IMR-90 (cell line): ENCODE measurements around the gene NHSL2. TPM values are rescaled to one million over a fixed set of nuclear protein-coding genes. Genes with fewer than 3 reads are reported as not detected.

ENCODE experiments used
- ATAC-seq: fragments of 200-7000 bp; cut with Tn5 transposase; 2 replicates; pipeline ENCODE4 v1.9.1; 2020; ENCODE audit warnings: low read depth, mild to moderate bottlenecking, moderate library complexity
- BruUV-seq: library from RNA; stranded (reverse); fragments of 400-500 nt; replicated peaks from 2 replicates; lab custom pipeline; 2021; lab: Mats Ljungman, UMichigan
- CTCF ChIA-PET: fragments of 300-600 bp; formaldehyde crosslinking; extraction: SDS; loops from one replicate; lab custom pipeline; 2021; ENCODE audit warnings: antibody characterized with exemption; lab: Yijun Ruan, JAX
- POLR2A ChIA-PET: fragments of 300-600 bp; sonication (Branson Sonifier 250); formaldehyde crosslinking; loops from one replicate; lab custom pipeline; 2022; ENCODE audit warnings: antibody characterized with exemption; ENCODE audit not compliant: unreplicated experiment; lab: Charles Lee
- DNase-seq: peaks from one replicate; pipeline ENCODE4 v3.0.0; 2013
- H2AFZ ChIP-seq: replicated peaks from 2 replicates; pipeline ENCODE3; 2013; ENCODE audit warnings: low read length, mild to moderate bottlenecking; ENCODE audit not compliant: poor library complexity
- H2AK5ac ChIP-seq: 2 replicates; pipeline ENCODE4 v1.6.1; 2013; ENCODE audit warnings: low read depth, low read length, inconsistent platforms
- H2AK9ac ChIP-seq: replicated peaks from 2 replicates; pipeline ENCODE3; 2013; ENCODE audit warnings: mild to moderate bottlenecking, low read depth, low read length, moderate library complexity; ENCODE audit not compliant: poor library complexity
- H2BK120ac ChIP-seq: 2 replicates; pipeline ENCODE4 v1.6.1; 2013; ENCODE audit warnings: low read depth, low read length, inconsistent platforms
- H2BK15ac ChIP-seq: 3 replicates; pipeline ENCODE4 v1.6.1; 2013; ENCODE audit warnings: low read depth, low read length, inconsistent platforms
- H2BK20ac ChIP-seq: 2 replicates; pipeline ENCODE4 v1.6.1; 2013; ENCODE audit warnings: low read depth, mild to moderate bottlenecking, inconsistent platforms, low read length, moderate library complexity
- H2BK5ac ChIP-seq: 2 replicates; pipeline ENCODE4 v1.6.1; 2013; ENCODE audit warnings: mild to moderate bottlenecking, low read depth, low read length, inconsistent platforms; ENCODE audit not compliant: poor library complexity, severe bottlenecking
- H3K14ac ChIP-seq: replicated peaks from 2 replicates; pipeline ENCODE4 v1.6.1; 2013; ENCODE audit warnings: low read depth, low read length, inconsistent platforms
- H3K18ac ChIP-seq: 2 replicates; pipeline ENCODE4 v1.6.1; 2013; ENCODE audit warnings: low read depth, low read length, control low read depth
- H3K23ac ChIP-seq: 2 replicates; pipeline ENCODE4 v1.6.1; 2013; ENCODE audit warnings: low read depth, low read length, inconsistent platforms
- H3K27ac ChIP-seq: 2 replicates; pipeline ENCODE4 v1.5.1; 2013; ENCODE audit warnings: mild to moderate bottlenecking, control low read depth, low read length; ENCODE audit not compliant: insufficient read depth
- H3K27me3 ChIP-seq: 2 replicates; pipeline ENCODE4 v1.6.1; 2013; ENCODE audit warnings: low read length; ENCODE audit not compliant: control insufficient read depth, insufficient read depth
- H3K36me3 ChIP-seq: 2 replicates; pipeline ENCODE4 v1.6.1; 2013; ENCODE audit warnings: low read length, mixed read lengths; ENCODE audit not compliant: control insufficient read depth, insufficient read depth
- H3K4ac ChIP-seq: 2 replicates; pipeline ENCODE4 v1.6.1; 2013; ENCODE audit warnings: low read depth, low read length, inconsistent platforms
- H3K4me1 ChIP-seq: 2 replicates; pipeline ENCODE4 v1.6.1; 2013; ENCODE audit warnings: low read length, mixed read lengths; ENCODE audit not compliant: control insufficient read depth, insufficient read depth
- H3K4me2 ChIP-seq: 2 replicates; pipeline ENCODE4 v1.6.1; 2013; ENCODE audit warnings: low read depth, mild to moderate bottlenecking, control low read depth, low read length, moderate library complexity
- H3K4me3 ChIP-seq: 2 replicates; pipeline ENCODE4 v1.5.1; 2013; ENCODE audit warnings: low read depth, mild to moderate bottlenecking, control low read depth, low read length, moderate library complexity; ENCODE audit not compliant: insufficient read depth
- H3K56ac ChIP-seq: 2 replicates; pipeline ENCODE4 v1.6.1; 2013; ENCODE audit warnings: low read length, inconsistent platforms; ENCODE audit not compliant: insufficient read depth; ENCODE audit errors: extremely low read depth
- H3K79me1 ChIP-seq, 2 experiments: 2 replicates each; pipeline ENCODE4 v1.6.1; 2013; ENCODE audit warnings: low read length in 2 of 2, inconsistent platforms in 1 of 2, low read depth in 1 of 2
- H3K9ac ChIP-seq: 2 replicates; pipeline ENCODE4 v1.6.1; 2013; ENCODE audit warnings: low read depth, low read length, control low read depth
- H3K9me1 ChIP-seq: 2 replicates; pipeline ENCODE4 v1.6.1; 2013; ENCODE audit warnings: low read length, inconsistent platforms; ENCODE audit not compliant: insufficient read depth
- H3K9me3 ChIP-seq: 2 replicates; pipeline ENCODE4 v1.6.1; 2013; ENCODE audit warnings: low read length; ENCODE audit not compliant: control insufficient read depth, insufficient read depth
- H4K20me1 ChIP-seq: 2 replicates; pipeline ENCODE4 v1.6.1; 2013; ENCODE audit warnings: low read length, inconsistent platforms; ENCODE audit not compliant: insufficient read depth
- H4K5ac ChIP-seq: 2 replicates; pipeline ENCODE4 v1.6.1; 2013; ENCODE audit warnings: mild to moderate bottlenecking, low read depth, low read length, control low read depth
- H4K8ac ChIP-seq, 2 experiments: 2 replicates each; pipeline ENCODE4 v1.6.1; 2013; ENCODE audit warnings: low read depth in 2 of 2, low read length in 2 of 2, control low read depth in 1 of 2, inconsistent platforms in 1 of 2
- H4K91ac ChIP-seq: 2 replicates; pipeline ENCODE4 v1.6.1; 2013; ENCODE audit warnings: low read depth, low read length, inconsistent platforms; ENCODE audit not compliant: insufficient read depth
- BHLHE40 ChIP-seq: fragments of 150-350 bp; IDR thresholded peaks from 2 replicates; pipeline ENCODE4 v1.6.1; 2016; ENCODE audit warnings: mild to moderate bottlenecking, low read depth, low read length
- CTCF ChIP-seq: conservative IDR thresholded peaks from 2 replicates; pipeline ENCODE4 v1.5.1; 2012; ENCODE audit warnings: mild to moderate bottlenecking, low read depth, low read length, improper control_type of control experiment
- ELK1 ChIP-seq: fragments of 150-350 bp; IDR thresholded peaks from 2 replicates; pipeline ENCODE4 v1.6.1; 2016; ENCODE audit warnings: low read depth, mild to moderate bottlenecking, low read length, moderate library complexity, borderline replicate concordance
- FOS ChIP-seq: fragments of 150-350 bp; IDR thresholded peaks from 2 replicates; pipeline ENCODE4 v1.6.1; 2016; ENCODE audit warnings: low read depth, low read length
- MAFK ChIP-seq: IDR thresholded peaks from 2 replicates; pipeline ENCODE4 v1.6.1; 2012; ENCODE audit warnings: low read depth, low read length, improper control_type of control experiment
- MAZ ChIP-seq: IDR thresholded peaks from 2 replicates; pipeline ENCODE4 v1.6.1; 2012; ENCODE audit warnings: low read depth, mild to moderate bottlenecking, low read length, improper control_type of control experiment, moderate library complexity, borderline replicate concordance
- MXI1 ChIP-seq: IDR thresholded peaks from 2 replicates; pipeline ENCODE4 v1.6.1; 2012; ENCODE audit warnings: low read depth, mild to moderate bottlenecking, low read length, moderate library complexity, borderline replicate concordance
- NFE2L2 ChIP-seq: fragments of 150-350 bp; IDR thresholded peaks from 2 replicates; pipeline ENCODE4 v1.6.1; 2016; ENCODE audit warnings: low read depth, mild to moderate bottlenecking, low read length
- POLR2A ChIP-seq: IDR thresholded peaks from 2 replicates; pipeline ENCODE4 v1.6.1; 2012; ENCODE audit warnings: mild to moderate bottlenecking, low read depth, low read length
- RCOR1 ChIP-seq: IDR thresholded peaks from 2 replicates; pipeline ENCODE4 v1.6.1; 2012; ENCODE audit warnings: mild to moderate bottlenecking, low read length, improper control_type of control experiment; ENCODE audit not compliant: insufficient replicate concordance
- RFX5 ChIP-seq: IDR thresholded peaks from 2 replicates; pipeline ENCODE4 v1.8.0; 2012; ENCODE audit warnings: low read depth, mild to moderate bottlenecking, low read length, moderate library complexity
- SMC3 ChIP-seq: fragments of 150-350 bp; IDR thresholded peaks from 2 replicates; pipeline ENCODE4 v1.6.1; 2016; ENCODE audit warnings: low read depth, mild to moderate bottlenecking, antibody characterized with exemption, low read length, moderate library complexity
- USF2 ChIP-seq: fragments of 150-350 bp; IDR thresholded peaks from 2 replicates; pipeline ENCODE4 v1.6.1; 2017; ENCODE audit warnings: mild to moderate bottlenecking, antibody characterized with exemption, low read length, low read depth
- WGBS, 2 experiments: methylation state at CpG; one replicate each; pipeline versions ENCODE4 v1.1.5 to v1.1.7; 2013; ENCODE audit warnings: missing lambda C conversion rate in 2 of 2; ENCODE audit not compliant: insufficient read length in 1 of 2; ENCODE audit errors: extremely low coverage in 2 of 2; 5-methylcytosine and 5-hydroxymethylcytosine counted together
- dilution Hi-C: fragments of 300-500 bp; cut with HindIII; formaldehyde crosslinking; loops from one replicate; pipeline ENCODE4 v1.14.3; 2018; ENCODE audit warnings: low sequenced_read_pairs; ENCODE audit not compliant: unreplicated experiment
- in situ Hi-C: fragments of 300-500 bp; cut with MboI; formaldehyde crosslinking; loops from 3 replicates; pipeline ENCODE4 v1.14.3; 2019; ENCODE audit warnings: low sequenced_read_pairs, inconsistent platforms, mixed read lengths
- intact Hi-C: fragments of 100-400 bp; cut with micrococcal nuclease; formaldehyde crosslinking; loops from 2 replicates; pipeline ENCODE4 v1.10.0; 2022
- polyA plus RNA-seq, 3 experiments: library from polyadenylated mRNA; depleted of rRNA; stranded (reverse); fragments of >200 nt; gene quantifications; 2 replicates each; pipeline ENCODE4 v1.2.3, GENCODE V29; 2012; ENCODE audit warnings: low replicate concordance in 1 of 3
- total RNA-seq: library from RNA; depleted of rRNA; stranded (reverse); fragments of >200 nt; gene quantifications from 2 replicates; pipeline ENCODE4 v1.2.3, GENCODE V29; 2012

Gene NHSL2
- total and polyA plus RNA-seq, 2 of the 4 experiments (the other 2 are of a cell fraction), result 0.72 to 0.75 TPM

- no peak overlapping the region for H3K27ac ChIP-seq
- ChIA-PET POLR2A (no interaction called here), CTCF (interaction anchor here (0.6 to 1.5 kb wide), 2 partner anchors 100 to 107 kb away, joined by 3 to 6 read pairs; no protein-coding TSS in a partner anchor)
- peaks cover 54% of the 10 kb centered on the region for H3K27me3 ChIP-seq
- H3K36me3 ChIP-seq, result no peaks in the 10 kb centered on the region
- no TSS peak for BruUV-seq
- H3K4me2 ChIP-seq, result no peak overlapping the region
- no peak overlapping the region for H3K23ac ChIP-seq
- DNase-seq, result no peak
- no peaks in the 10 kb centered on the region for H3K9me3 ChIP-seq
- no peak overlapping the region for H3K14ac ChIP-seq
- ATAC-seq, result no peak
- H2BK120ac ChIP-seq, result no peak overlapping the region
- H3K4me3 ChIP-seq, result no peak overlapping the region
- in situ Hi-C loops (loop anchor here (5.0 to 25.0 kb wide), 2 partner anchors 107 to 517 kb away; no protein-coding TSS in a partner anchor), dilution Hi-C loops (no loop called here), intact Hi-C loops (no loop called here)
- no peaks in the 10 kb centered on the region for H3K79me1 ChIP-seq
- no peak overlapping the region for H3K4ac ChIP-seq
- H3K4me1 ChIP-seq, result peaks cover 2% of the 10 kb centered on the region; the same call in 1 of the 2 replicates
- no peak overlapping the region for H3K9ac ChIP-seq
- H3K56ac ChIP-seq, result no peak overlapping the region
- no peak overlapping the region for H4K8ac ChIP-seq
- no peaks in the 10 kb centered on the region for H3K9me1 ChIP-seq
- no peak overlapping the region for H2BK20ac ChIP-seq
- no peak overlapping the region for H3K18ac ChIP-seq
- TF ChIP-seq CTCF (no peak), RCOR1 (no peak), MAFK (no peak), RFX5 (no peak), NFE2L2 (no peak), BHLHE40 (no peak), ELK1 (no peak), MAZ (no peak), MXI1 (no peak), USF2 (no peak), POLR2A (no peak), FOS (no peak), SMC3 (no peak)
- WGBS, 2 experiments, result no CpG with 5 or more reads among the region's 3 CpGs
- H2AK9ac ChIP-seq, result no peak overlapping the region
- no peak overlapping the region for H4K5ac ChIP-seq
- no peak overlapping the region for H2AK5ac ChIP-seq
- no peak overlapping the region for H4K91ac ChIP-seq
- H2BK15ac ChIP-seq, result no peak overlapping the region
- no peak overlapping the region for H2BK5ac ChIP-seq
- H4K20me1 ChIP-seq, result no peaks in the 10 kb centered on the region; the same call in 1 of the 2 replicates
- no peak overlapping the region for H2AFZ ChIP-seq
Observed at GRCh38 chrX:72020204-72020603, 109.6 kb downstream of the NHSL2 start.
